NK-92 (cell line): ENCODE data around the gene C4BPB.

Experiments
- DNase-seq: peaks from one replicate; lab custom pipeline; 2025; ENCODE audit not compliant: unreplicated experiment; lab: John Stamatoyannopoulos, UW

C4BPB gene

DNA sequence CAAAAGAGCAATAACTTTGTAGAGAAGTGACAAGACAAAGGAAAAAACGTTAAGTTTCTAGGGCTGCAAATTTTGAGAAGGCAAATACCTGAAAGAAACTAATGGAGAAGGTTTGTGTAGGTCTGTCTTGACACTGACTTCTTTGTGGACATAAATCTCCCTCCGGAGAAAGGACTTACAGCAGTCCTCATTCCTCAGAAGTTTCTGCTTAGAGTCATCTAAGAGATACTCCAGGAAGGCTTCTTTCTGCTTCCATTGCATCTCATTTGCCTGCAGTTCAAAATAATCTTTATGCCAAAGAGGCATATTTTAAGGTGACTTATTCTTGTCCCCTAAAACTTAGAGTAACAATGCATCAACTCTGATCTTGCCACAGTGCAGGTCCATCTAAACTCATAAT is 4.4 kb upstream of the C4BPB start:
- no peak for DNase-seq

DNA sequence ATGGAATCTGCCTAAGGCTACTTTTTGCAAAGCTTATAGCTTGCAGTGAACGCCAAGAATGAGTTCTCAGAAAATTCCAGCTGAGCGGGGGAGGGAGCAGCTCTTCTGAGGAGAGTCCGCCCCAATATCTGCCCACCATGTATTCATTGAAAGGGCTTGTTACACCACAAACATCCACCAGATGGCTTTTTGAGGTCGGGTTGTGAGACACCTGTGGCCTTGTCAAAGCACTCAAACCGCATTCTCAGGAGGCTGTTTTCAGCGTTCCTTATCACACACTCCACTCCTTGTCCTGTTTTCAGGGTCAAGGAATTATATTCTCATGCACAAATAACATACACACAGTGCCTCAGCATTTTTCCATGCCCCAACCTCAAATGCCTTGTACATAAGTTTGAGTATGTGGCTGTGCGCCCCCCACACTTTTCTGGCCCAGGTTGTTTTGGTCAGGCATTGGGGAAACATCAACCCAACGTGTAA is 3.9 kb upstream of the C4BPB start:
- DNase-seq = no peak

DNA sequence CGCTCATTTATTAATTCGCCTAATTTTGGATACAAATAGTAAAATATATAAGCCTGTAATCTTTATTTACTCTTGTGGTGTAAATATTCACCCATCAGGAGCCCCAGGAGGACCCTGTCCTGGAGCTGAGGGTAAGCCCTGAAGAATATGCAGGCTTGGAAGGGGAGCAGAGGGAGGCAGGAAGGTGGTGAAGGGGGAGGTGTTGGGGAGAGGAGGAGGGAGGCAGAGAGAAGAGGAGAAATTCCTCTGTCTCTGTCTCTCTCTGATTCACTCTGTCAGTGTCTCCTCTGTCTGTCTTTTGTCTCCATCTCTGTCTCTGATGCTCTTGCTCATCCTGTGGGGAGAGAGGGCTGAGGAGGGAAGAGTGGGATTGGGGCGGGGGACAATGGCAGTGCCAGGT is 2.8 kb upstream of the C4BPB start:
- no peak for DNase-seq

DNA sequence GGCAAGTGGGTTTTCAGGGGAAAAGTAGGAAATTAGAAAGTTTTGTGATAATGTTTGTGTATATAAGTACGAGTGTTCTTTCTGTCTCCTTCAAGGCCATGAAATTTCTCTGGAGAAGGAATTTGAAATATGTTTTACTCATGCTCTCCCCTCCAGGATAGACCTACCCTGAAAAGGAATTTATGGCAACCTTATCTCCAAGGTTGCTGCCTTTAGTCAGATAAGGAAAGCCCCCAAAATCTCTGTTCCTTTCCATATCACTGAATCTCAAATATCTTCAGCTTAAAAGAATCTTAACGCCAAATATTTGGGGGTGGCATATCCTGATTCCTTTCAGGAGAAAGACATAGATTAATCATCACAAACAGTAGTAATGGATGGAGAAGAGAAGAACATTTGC is 499 bp upstream of the C4BPB start:
- DNase-seq = no peak

DNA sequence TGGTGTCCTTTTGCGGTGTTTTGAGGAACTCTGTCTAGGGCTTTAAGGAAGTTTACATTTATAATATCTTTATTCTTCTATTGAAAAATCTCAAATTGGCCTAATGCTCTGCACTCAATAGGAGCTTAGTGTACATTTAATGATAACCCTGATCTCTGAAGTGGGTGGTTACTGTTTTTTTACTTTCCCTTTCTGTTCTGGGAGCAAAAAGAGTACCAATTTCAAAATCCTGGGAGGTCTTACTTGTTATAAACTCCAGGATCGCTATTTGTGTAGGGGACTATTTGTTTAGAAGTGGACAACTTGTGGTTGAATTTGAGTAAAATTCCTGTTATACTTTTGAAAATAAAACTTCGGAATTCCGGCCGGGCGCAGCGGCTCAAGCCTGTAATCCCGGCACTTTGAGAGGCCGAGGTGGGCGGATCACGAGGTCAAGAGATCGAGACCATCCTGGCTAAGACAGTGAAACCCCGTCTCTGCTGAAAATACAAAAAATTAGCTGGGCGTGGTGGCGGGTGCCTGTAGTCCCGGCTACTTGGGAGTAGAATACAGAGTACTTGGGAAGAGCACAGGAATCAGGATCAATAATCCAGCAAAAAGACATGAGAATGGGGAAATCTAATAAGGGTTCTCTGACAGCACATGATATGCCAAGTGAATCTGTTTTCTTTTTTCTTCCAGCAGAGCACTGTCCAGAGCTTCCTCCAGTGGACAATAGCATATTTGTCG is 1.1 kb downstream of the C4BPB start:
- DNase-seq = no peak

GRCh38 chr1:207091200-207091908 is 2.7 kb downstream of the C4BPB start:
- DNase-seq = no peak

DNA sequence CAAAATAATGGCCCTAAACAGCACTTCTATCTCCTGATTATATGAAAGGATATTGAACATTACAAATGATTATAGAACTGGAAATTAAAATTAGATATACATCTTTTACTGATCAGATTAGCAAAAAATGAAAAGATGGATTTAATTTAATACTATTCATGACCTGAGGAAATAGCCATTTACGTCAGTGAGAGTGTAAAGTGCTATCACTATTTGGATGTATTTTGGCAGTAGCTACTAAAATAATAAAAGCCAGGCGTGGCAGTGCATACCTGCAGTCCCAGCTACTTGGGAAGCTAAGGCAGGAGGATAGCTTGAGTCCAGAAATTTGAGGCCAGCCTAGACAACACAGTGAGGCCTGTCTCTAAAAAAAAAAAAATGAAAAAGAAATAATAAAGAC is 5.3 kb downstream of the C4BPB start:
- DNase-seq = no peak

GRCh38 chr1:207097871-207098324 is 9.2 kb downstream of the C4BPB start:
- no peak for DNase-seq

GRCh38 chr1:207101720-207102119 is 13.1 kb downstream of the C4BPB start:
- DNase-seq = no peak

DNA sequence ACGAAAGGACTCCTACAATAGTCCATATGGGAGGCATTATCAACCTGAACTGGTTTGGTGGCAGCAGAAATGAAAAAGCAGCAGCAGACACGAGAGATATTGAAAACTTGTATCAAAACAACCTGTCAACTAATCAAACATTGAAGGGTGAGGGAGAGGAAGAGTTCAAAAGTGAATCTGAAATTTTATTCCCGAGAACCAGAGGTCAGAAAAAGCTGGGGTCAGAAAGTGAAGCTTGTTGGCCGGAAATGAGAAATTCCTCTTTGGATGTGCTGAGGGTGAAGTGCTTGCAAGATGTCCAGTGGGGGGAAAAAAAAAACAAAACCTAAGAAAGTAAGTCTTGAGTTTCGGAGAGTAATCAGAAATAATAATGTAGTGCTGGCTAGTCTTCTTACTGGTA is 13.5 kb downstream of the C4BPB start:
- no peak for DNase-seq

DNA sequence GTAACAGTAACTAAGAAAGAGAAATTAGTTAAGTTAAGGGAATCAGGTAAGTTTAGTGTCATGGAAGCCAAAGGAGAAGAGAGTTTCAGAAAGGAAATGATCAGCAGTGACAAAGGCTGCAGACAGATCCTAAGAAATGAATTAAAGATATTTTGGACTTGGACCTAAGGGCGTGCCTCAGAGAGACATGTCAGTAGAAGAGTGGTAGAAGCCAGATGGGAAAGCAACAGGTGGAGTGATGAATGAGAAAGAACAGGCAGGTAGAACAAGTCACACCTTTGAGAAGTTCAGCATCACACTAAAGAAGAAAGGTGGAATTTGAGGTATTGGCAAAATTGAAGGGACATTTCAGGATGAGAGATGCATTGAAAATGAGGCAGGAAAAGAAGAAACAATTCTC is 14.0 kb downstream of the C4BPB start:
- DNase-seq = no peak

DNA sequence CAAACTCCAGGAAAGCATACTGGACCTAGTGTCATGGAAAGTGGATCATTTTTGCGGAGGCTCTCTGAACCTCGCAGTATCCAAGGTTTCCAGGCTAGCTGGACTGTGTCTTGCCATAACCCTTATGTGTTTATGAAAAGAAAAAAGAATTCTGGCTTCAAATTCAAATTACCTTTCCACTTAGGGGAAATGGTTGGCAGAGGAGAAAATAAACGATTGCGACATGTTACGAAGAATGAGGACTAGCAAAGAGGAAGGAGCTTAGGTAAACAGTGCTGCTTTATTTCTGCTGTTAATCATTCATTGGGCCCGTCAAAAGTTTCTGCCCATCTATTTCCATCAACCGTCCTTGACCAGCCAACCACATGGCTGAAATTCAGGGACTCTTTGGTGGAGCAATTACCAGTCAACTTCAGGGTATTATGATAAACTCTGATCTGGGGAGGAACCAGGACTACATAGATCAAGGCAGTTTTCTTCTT is 15.3 kb downstream of the C4BPB start, which contains the start of gene C4BPA:
TSS of gene C4BPA (plus strand) at position 342 of the 482 bp plus-strand sequence. CDS start 8,793 bp downstream, outside the sequence.
- no peak for DNase-seq

- no peak for DNase-seq
These were observed 20.3 kb downstream of the C4BPB start for GRCh38 chr1:207109004-207109403.

DNA sequence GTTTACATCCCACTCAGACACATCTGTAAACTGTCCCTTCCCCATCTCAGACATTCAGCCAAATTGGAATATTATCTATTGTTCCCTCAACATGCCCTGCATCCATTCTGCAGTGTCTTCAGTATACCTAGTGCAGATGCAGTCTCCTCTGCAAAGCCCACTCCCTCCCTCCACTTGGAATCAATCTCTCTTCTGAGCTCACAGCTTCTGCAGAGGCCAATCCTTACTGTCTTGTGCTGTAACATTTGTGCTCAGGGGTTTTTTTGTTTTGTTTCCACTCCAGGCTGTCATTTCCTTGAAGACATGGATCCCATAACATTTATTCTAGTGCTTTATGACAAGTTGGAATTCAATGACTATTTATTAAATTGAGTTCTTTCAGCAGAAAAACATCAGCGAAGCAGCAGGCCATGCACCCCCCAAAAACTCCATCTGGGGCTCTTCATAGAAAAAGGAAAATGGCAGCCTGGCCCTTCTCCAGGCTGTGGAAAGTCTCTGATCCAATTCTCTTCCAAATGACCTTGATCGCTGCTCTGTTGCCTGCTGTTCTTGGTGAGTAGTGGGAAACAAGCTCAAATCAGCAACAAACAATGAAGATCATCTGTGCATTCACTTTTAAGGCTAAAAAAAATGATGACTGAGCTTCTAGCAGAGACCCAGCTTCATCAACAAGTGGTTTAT is 24.1 kb downstream of the C4BPB start:
- no peak for DNase-seq

GRCh38 chr1:207115269-207115668 is 26.6 kb downstream of the C4BPB start:
- DNase-seq = no peak

GRCh38 chr1:207124389-207124788 is 35.7 kb downstream of the C4BPB start:
- DNase-seq = no peak

DNA sequence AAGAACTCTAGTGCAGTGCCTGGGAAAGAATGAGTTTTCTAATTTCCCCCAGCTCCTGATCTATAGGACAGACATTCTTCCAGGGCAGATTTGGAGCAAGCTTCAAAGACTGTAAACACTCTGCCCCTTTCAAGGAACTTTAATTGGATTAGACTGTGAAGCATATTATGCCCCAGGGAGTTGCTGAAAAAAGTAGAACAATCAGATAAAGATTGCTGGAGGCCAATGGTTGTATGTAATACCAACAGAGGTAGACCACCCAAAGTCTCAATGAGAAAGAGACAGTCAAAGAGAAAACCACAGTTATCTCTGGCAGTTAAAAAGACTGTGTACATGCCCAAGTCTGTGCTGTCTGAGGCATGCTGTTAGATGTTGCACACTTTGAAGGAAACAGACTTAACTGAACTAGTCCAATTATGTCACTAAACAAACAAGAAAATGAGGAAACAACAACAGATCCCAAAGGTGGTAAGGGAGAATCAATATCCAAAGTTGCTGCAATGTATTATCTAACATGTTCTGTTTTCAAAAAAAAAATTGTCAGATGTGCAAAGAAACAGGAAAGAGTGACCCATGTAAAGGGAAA is 39.8 kb downstream of the C4BPB start:
- DNase-seq = no peak

- DNase-seq = no peak
These were observed 40.4 kb downstream of the C4BPB start for GRCh38 chr1:207129053-207129452.

DNA sequence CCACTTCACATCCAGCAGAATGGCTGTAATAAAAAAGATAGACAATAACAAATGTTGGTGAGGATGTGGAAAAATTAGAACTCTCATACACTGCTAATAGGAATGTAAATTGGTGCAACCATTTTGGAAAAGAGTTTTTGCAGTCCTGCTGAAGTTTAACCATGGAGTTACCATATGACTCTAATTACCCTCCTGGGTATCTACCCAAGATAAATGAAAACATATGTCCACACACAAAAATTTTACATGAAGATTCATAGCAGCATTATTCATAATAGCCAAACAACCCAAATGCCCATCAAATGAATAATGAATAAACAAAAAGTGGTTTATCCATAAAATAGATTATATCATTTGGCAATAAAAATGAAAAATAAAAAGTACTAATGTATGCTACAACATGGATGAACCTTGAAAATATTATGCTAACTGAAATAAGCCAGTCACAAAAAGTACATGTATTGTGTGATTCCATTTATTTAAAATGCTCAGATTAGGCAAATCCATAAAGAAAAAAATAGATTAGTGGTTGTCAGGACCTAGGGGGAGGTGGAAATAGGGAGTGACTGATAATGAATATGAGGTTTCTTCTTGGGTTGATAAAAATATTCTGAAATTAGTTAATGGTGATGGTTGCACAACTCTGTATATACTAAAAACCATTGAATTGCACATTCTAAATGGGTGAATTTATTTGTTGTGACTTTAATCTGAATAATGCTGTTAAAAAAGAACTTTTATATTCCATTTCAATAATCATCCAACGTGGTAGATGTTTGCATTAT is 41.8 kb downstream of the C4BPB start:
- DNase-seq = no peak

DNA sequence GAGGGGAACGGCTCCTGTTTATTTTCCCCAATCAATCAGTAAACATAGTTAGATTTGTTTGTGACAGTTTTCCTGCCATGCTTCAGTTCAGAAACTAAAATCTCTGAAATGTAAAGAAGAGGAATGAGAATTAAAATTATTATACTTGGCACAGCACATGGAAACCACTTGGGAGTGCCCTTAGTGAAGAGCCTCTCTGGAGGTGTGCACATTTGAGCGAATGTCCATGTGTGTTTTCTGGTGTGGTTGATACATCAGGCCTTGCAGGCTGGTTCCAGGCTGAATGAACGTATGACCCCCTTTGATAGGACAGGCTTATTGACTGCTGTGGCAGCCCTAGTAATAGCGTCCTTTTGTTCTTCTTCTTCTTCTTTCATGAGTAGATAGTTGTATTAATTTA is 42.5 kb downstream of the C4BPB start:
- DNase-seq = no peak

DNA sequence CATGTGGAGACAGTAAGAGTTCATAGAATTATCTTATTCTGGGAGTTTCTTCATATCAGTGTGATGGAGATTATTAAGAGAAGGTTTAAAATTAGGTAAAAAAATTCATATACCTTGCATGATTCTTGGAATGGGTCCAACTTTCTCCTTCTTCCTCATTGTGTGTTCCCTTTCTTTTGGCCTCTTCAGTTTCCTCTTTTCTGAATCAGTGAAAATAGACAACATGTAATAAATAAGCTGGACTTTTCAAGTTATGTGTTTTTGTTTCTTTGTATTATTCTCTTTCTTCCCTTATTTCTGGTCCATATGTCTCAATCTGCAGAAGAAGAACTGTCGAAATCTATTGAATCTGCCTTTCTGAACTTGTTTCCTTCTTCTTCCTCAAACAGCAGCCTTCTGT is 45.9 kb downstream of the C4BPB start:
- no peak for DNase-seq
